Fibroblast of lung (primary cell): Measurements from ENCODE around the gene CDC5L.

Experiments
- CTCF ChIP-seq, 2 donors: IDR thresholded peaks in 1 of 2; conservative IDR thresholded peaks in 1 of 2; 1 replicate in 1 of 2; 2 replicates in 1 of 2; pipeline ENCODE4 v1.5.1; 2011 to 2012; ENCODE audit warnings: low read length in 2 of 2, control low read depth in 1 of 2, inconsistent platforms in 1 of 2, low read depth in 1 of 2, mild to moderate bottlenecking in 1 of 2
- EZH2 ChIP-seq: IDR thresholded peaks from 2 replicates; pipeline ENCODE4 v1.5.1; 2012; ENCODE audit warnings: low read length, control low read depth, mild to moderate bottlenecking; ENCODE audit errors: missing control alignments

DNA sequence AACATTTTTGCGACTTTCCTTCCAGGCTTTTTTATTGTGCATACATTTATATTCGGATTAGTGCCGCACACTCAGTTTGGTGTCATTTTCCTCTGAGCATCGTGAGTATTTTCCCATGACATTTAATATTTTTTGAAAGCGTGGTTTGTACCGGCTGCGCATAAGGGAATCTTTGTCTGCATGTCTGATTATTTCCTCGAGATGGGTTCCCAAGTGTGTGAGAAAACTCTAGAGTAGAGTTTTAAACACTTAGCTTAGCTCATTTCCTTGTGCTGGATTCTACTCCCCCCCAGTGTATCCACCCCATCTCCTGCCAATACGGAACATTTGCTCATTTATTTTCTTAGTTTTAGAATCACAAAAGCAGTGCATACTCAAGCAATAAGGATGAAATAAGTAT, 94.3 kb downstream of the CDC5L start:
- TF ChIP-seq CTCF (conservative IDR thresholded peaks at IDR 0.05 in 1 of 2, IDR thresholded peaks at IDR 0.05 in 1 of 2; ENCODE audit: low read depth in 1 of 2, low read length in 2 of 2) = no peak
- no peak for TF ChIP-seq EZH2
